SK-N-SH treated with all-trans-retinoic acid at 6 μM for 48 hours (cell line): ENCODE data around the gene FBXL12.

Experiments
- BACH2 ChIP-seq: fragments of 250-450 bp; sonication (Bioruptor Pico); IDR thresholded peaks from 2 replicates; pipeline ENCODE4 v1.9.0; 2021; ENCODE audit warnings: mild to moderate bottlenecking, borderline replicate concordance
- ISL1 ChIP-seq: fragments of 250-450 bp; sonication (Bioruptor Pico); IDR thresholded peaks from 2 replicates; pipeline ENCODE4 v2.1.2; 2022; ENCODE audit warnings: mild to moderate bottlenecking, moderate library complexity
- SNAI2 ChIP-seq: fragments of 250-450 bp; sonication (Bioruptor Pico); IDR thresholded peaks from 2 replicates; pipeline ENCODE4 v1.5.0; 2020; ENCODE audit warnings: mild to moderate bottlenecking, moderate library complexity
- TCF4 ChIP-seq: fragments of 250-450 bp; sonication (Bioruptor Pico); IDR thresholded peaks from 2 replicates; pipeline ENCODE4 v1.8.0; 2021; ENCODE audit warnings: mild to moderate bottlenecking, moderate library complexity, borderline replicate concordance
- ZC3H10 ChIP-seq: fragments of 250-450 bp; sonication (Bioruptor Pico); IDR thresholded peaks from 2 replicates; pipeline ENCODE4 v1.5.1; 2021; ENCODE audit warnings: mild to moderate bottlenecking, moderate library complexity
- ZFP3 ChIP-seq: fragments of 250-450 bp; sonication (Bioruptor Pico); IDR thresholded peaks from 2 replicates; pipeline ENCODE4 v1.5.0; 2020; ENCODE audit warnings: mild to moderate bottlenecking, moderate library complexity
- ZFP30 ChIP-seq: fragments of 450-650 bp; formaldehyde crosslinking; IDR thresholded peaks from 2 replicates; pipeline ENCODE4 v1.5.0; 2022; ENCODE audit warnings: mild to moderate bottlenecking, moderate library complexity
- ZNF565 ChIP-seq: fragments of 450-650 bp; formaldehyde crosslinking; conservative IDR thresholded peaks from 2 replicates; pipeline ENCODE4 v1.5.0; 2020; ENCODE audit warnings: low read depth, mild to moderate bottlenecking, moderate library complexity
- TF ChIP-seq, protein P1 (sequence below): fragments of 250-450 bp; sonication (Bioruptor Pico); IDR thresholded peaks from 2 replicates; pipeline ENCODE4 v1.5.1; 2020; ENCODE audit warnings: low read depth, mild to moderate bottlenecking, moderate library complexity
- TF ChIP-seq, protein P2 (sequence below): fragments of 250-450 bp; sonication (Bioruptor Pico); IDR thresholded peaks from 2 replicates; pipeline ENCODE4 v1.8.0; 2020; ENCODE audit warnings: mild to moderate bottlenecking, moderate library complexity, borderline replicate concordance
- TF ChIP-seq, protein P3 (sequence below): fragments of 250-450 bp; sonication (Bioruptor Pico); IDR thresholded peaks from 2 replicates; pipeline ENCODE4 v1.5.1; 2021; ENCODE audit warnings: mild to moderate bottlenecking, moderate library complexity

DNA sequence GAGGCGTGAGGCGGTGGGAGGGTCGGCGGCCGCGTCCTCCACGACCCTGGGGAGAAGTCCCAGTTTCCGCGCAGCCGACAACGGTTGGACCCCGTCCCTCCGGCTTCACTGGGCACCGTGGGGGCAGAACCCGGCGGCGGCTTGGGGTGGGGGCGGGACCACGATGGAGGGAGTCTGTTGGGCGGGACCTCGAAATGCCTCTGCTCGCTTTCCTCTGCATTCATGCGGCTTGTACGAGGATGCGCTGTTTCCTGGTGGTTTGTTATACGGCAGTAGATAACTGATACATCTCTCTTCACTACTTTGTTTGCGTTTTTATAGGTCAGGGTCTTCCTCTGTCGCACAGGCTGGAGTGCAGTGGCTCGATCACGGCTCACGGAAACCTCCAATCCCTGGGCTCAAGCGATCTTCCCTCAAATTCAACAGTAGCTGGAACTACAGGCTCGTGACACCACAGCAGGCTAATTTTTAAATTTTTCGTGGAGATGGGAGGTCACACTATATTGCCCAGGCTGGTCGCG is 25.7 kb downstream of the FBXL12 start:
- TF ChIP-seq SNAI2 (CRISPR knock-in tag) (no peak), ZNF565 (CRISPR knock-in tag) (no peak), ZFP3 (CRISPR knock-in tag) (no peak), ZC3H10 (CRISPR knock-in tag) (no peak), ZFP30 (CRISPR knock-in tag) (no peak), BACH2 (CRISPR knock-in tag) (no peak), TCF4 (no peak), ISL1 (no peak)
- TF ChIP-seq, protein P1, sequence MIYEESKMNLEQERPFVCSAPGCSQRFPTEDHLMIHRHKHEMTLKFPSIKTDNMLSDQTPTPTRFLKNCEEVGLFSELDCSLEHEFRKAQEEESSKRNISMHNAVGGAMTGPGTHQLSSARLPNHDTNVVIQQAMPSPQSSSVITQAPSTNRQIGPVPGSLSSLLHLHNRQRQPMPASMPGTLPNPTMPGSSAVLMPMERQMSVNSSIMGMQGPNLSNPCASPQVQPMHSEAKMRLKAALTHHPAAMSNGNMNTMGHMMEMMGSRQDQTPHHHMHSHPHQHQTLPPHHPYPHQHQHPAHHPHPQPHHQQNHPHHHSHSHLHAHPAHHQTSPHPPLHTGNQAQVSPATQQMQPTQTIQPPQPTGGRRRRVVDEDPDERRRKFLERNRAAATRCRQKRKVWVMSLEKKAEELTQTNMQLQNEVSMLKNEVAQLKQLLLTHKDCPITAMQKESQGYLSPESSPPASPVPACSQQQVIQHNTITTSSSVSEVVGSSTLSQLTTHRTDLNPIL (CRISPR knock-in tag), result no peak
- TF ChIP-seq, protein P2, sequence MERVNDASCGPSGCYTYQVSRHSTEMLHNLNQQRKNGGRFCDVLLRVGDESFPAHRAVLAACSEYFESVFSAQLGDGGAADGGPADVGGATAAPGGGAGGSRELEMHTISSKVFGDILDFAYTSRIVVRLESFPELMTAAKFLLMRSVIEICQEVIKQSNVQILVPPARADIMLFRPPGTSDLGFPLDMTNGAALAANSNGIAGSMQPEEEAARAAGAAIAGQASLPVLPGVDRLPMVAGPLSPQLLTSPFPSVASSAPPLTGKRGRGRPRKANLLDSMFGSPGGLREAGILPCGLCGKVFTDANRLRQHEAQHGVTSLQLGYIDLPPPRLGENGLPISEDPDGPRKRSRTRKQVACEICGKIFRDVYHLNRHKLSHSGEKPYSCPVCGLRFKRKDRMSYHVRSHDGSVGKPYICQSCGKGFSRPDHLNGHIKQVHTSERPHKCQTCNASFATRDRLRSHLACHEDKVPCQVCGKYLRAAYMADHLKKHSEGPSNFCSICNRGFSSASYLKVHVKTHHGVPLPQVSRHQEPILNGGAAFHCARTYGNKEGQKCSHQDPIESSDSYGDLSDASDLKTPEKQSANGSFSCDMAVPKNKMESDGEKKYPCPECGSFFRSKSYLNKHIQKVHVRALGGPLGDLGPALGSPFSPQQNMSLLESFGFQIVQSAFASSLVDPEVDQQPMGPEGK (CRISPR knock-in tag), result no peak
- TF ChIP-seq, protein P3, sequence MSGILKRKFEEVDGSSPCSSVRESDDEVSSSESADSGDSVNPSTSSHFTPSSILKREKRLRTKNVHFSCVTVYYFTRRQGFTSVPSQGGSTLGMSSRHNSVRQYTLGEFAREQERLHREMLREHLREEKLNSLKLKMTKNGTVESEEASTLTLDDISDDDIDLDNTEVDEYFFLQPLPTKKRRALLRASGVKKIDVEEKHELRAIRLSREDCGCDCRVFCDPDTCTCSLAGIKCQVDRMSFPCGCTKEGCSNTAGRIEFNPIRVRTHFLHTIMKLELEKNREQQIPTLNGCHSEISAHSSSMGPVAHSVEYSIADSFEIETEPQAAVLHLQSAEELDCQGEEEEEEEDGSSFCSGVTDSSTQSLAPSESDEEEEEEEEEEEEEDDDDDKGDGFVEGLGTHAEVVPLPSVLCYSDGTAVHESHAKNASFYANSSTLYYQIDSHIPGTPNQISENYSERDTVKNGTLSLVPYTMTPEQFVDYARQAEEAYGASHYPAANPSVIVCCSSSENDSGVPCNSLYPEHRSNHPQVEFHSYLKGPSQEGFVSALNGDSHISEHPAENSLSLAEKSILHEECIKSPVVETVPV (CRISPR knock-in tag), result no peak
